Measurements from ENCODE around the gene PPP1R7.

The PPP1R7 gene

DNA sequence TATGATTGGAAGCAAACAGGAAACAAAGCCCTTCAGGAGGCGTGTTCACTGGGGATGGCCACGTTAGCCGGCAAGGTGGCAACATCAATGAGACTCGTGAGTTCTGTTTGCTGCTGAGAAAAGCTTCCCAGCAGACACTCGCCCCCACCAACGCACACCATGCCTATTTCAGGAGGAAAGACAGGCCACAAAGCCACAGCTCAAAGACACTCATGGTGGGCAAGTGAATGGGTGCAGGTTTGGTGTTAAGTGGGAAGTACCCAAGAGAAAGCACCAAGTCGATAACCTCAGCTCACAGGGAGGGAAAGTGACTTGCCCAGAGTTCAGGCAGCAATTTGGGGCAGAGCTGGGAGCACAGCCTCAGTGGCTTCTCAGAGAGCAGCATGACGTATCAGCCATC is 37.7 kb upstream of the PPP1R7 start:
- H3K4me3 ChIP-seq (IDR thresholded peaks at IDR 0.05; ENCODE audit: insufficient read depth, low read depth, low read length), result no peak overlapping the region
- H3K4me2 ChIP-seq, result no peak overlapping the region
- no peaks in the 10 kb centered on the region for H3K4me1 ChIP-seq (ENCODE audit: low read depth, poor library complexity, severe bottlenecking)
- no peaks in the 10 kb centered on the region for H3K27me3 ChIP-seq (ENCODE audit: insufficient read depth, low read depth)
- H4K20me1 ChIP-seq (ENCODE audit: insufficient read depth), result no peaks in the 10 kb centered on the region
- H3K36me3 ChIP-seq (ENCODE audit: insufficient read depth), result no peaks in the 10 kb centered on the region; the same call in 1 of the 2 replicates
- no peak overlapping the region for H3K27ac ChIP-seq
- TF ChIP-seq, protein P1, sequence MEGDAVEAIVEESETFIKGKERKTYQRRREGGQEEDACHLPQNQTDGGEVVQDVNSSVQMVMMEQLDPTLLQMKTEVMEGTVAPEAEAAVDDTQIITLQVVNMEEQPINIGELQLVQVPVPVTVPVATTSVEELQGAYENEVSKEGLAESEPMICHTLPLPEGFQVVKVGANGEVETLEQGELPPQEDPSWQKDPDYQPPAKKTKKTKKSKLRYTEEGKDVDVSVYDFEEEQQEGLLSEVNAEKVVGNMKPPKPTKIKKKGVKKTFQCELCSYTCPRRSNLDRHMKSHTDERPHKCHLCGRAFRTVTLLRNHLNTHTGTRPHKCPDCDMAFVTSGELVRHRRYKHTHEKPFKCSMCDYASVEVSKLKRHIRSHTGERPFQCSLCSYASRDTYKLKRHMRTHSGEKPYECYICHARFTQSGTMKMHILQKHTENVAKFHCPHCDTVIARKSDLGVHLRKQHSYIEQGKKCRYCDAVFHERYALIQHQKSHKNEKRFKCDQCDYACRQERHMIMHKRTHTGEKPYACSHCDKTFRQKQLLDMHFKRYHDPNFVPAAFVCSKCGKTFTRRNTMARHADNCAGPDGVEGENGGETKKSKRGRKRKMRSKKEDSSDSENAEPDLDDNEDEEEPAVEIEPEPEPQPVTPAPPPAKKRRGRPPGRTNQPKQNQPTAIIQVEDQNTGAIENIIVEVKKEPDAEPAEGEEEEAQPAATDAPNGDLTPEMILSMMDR (conservative IDR thresholded peaks at IDR 0.05; ENCODE audit: low read depth, low read length), result no peak
- H3K79me2 ChIP-seq (ENCODE audit: insufficient read depth, low read depth), result no peaks in the 10 kb centered on the region
- H2AFZ ChIP-seq (ENCODE audit: low read depth), result no peak overlapping the region
- H3K9ac ChIP-seq, result no peak overlapping the region

DNA sequence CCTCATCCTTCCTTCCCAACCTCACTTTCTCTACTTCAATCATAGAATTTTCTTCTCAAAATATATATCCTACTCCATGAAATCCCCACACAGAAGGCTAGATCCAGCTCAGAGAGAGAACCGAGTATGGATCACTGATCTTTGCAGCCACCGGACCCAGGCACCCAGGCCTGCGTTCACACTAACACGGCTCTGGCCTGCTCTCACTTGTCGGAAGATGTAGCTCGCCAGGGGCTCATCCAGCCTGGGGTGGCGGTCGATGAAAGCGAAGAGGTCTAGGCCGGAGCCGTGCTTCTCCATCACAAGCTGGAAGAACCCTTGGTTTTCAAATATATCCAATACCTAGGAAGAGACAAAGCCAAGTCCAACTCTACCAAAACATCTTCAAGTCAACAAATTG is 35.4 kb upstream of the PPP1R7 start:
- Histone ChIP-seq H3K4me3 (IDR thresholded peaks at IDR 0.05; ENCODE audit: insufficient read depth, low read depth, low read length) (no peak overlapping the region), H3K27ac (no peak overlapping the region), H3K79me2 (ENCODE audit: insufficient read depth, low read depth) (no peaks in the 10 kb centered on the region), H3K36me3 (ENCODE audit: insufficient read depth) (no peaks in the 10 kb centered on the region; the same call in 1 of the 2 replicates), H3K4me1 (ENCODE audit: low read depth, poor library complexity, severe bottlenecking) (no peaks in the 10 kb centered on the region), H3K9ac (no peak overlapping the region), H3K4me2 (no peak overlapping the region), H2AFZ (ENCODE audit: low read depth) (no peak overlapping the region), H3K27me3 (ENCODE audit: insufficient read depth, low read depth) (no peaks in the 10 kb centered on the region), H4K20me1 (ENCODE audit: insufficient read depth) (no peaks in the 10 kb centered on the region)
- TF ChIP-seq, protein P1 (conservative IDR thresholded peaks at IDR 0.05; ENCODE audit: low read depth, low read length), result no peak

DNA sequence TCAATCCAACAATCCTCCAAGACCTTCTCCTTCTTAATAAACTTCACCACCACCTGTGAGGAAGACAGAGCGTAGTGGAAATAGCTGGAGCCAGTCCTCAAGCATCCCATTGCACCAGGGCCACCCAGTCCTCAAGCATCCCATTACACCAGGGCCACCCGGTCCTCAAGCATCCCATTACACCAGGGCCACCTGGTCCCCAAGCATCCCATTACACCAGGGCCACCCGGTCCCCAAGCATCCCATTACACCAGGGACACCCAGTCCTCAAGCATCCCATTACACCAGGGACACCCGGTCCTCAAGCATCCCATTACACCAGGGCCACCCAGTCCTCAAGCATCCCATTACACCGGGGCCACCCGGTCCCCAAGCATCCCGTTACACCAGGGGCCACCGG is 34.9 kb upstream of the PPP1R7 start:
- no peak overlapping the region for H3K9ac ChIP-seq
- H3K27ac ChIP-seq, result no peak overlapping the region
- H3K27me3 ChIP-seq (ENCODE audit: insufficient read depth, low read depth), result no peaks in the 10 kb centered on the region
- no peak overlapping the region for H3K4me2 ChIP-seq
- H4K20me1 ChIP-seq (ENCODE audit: insufficient read depth), result no peaks in the 10 kb centered on the region
- H3K36me3 ChIP-seq (ENCODE audit: insufficient read depth), result no peaks in the 10 kb centered on the region; the same call in 1 of the 2 replicates
- no peak overlapping the region for H3K4me3 ChIP-seq (IDR thresholded peaks at IDR 0.05; ENCODE audit: insufficient read depth, low read depth, low read length)
- no peaks in the 10 kb centered on the region for H3K4me1 ChIP-seq (ENCODE audit: low read depth, poor library complexity, severe bottlenecking)
- TF ChIP-seq, protein P1 (conservative IDR thresholded peaks at IDR 0.05; ENCODE audit: low read depth, low read length), result no peak
- H2AFZ ChIP-seq (ENCODE audit: low read depth), result no peak overlapping the region
- no peaks in the 10 kb centered on the region for H3K79me2 ChIP-seq (ENCODE audit: insufficient read depth, low read depth)

DNA sequence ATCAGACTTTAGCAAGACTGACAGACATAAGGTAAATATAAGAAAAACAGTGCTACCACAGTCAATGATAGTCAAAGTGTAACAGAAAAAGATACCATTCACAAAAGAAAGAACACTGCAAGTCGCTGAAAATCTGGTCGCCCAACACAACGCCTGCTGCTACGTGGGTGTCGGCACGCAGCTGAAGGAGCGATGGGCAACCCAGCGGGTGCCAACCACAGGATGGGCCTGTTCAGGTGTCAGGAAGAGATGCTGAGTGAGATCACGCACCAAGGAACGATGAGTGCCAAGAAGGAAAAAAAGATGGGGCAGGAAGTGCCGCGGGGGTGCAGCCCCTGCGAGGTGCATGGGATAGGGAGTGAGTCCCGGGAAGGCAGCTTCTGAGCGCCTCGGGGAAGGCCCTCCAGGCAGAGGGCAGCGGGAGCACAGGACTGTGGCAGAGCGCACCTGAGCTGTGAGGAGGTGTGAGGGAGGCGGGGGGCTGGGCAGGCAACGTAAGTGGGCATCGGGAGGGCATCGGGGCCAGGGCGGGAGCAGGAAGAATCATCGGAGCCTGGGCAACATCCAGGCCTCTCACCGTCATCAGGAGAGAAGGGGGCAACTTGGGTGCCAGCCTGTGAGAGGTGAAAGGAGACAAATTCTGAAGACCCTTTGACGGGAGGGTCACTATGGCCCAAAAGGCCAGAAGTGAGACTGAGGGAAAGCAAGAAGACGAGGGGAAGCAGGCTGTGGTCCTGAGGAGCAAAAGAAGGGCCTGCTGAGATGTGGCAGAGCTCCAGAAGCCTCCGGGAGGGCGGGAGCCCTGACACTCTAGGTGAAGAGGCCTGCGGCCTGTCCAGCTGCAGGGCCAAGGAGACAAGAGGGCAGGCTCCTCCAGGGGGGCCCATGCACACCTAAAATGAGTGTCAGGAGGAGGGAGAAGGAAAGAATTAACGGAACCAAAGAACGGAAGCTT is 33.4 kb upstream of the PPP1R7 start:
- TF ChIP-seq, protein P1 (conservative IDR thresholded peaks at IDR 0.05; ENCODE audit: low read depth, low read length), result no peak
- H3K27me3 ChIP-seq (ENCODE audit: insufficient read depth, low read depth), result no peaks in the 10 kb centered on the region

More for the DNA sequence above, 33.4 kb upstream of the PPP1R7 start:
- H3K4me2 ChIP-seq, result no peak overlapping the region
- H3K36me3 ChIP-seq (ENCODE audit: insufficient read depth), result no peaks in the 10 kb centered on the region; the same call in 1 of the 2 replicates
- H3K27ac ChIP-seq, result no peak overlapping the region
- no peak overlapping the region for H3K4me3 ChIP-seq (IDR thresholded peaks at IDR 0.05; ENCODE audit: insufficient read depth, low read depth, low read length)
- H4K20me1 ChIP-seq (ENCODE audit: insufficient read depth), result no peaks in the 10 kb centered on the region
- no peak overlapping the region for H3K9ac ChIP-seq
- H3K4me1 ChIP-seq (ENCODE audit: low read depth, poor library complexity, severe bottlenecking), result no peaks in the 10 kb centered on the region
- H3K79me2 ChIP-seq (ENCODE audit: insufficient read depth, low read depth), result no peaks in the 10 kb centered on the region
- H2AFZ ChIP-seq (ENCODE audit: low read depth), result no peak overlapping the region
